ENCODE measurements around the gene ADCY4.
"Not testable (repeated sequence)": the region's sequence is repeated elsewhere in the genome, so short reads cannot be mapped to it uniquely, and the experiment has no call there.

Gene ADCY4

GRCh38 chr14:24366721-24367513 is 32.0 kb upstream of the ADCY4 start:
- DNase-seq = peak; percentile 19

GRCh38 chr14:24366413-24366720 is 31.5 kb upstream of the ADCY4 start:
- DNase-seq = no peak

- peak; percentile 69 for DNase-seq
Observed at GRCh38 chr14:24365600-24366412, 30.9 kb upstream of the ADCY4 start.

GRCh38 chr14:24364841-24365240 is 30.0 kb upstream of the ADCY4 start:
- no peak for DNase-seq

GRCh38 chr14:24363401-24363800 is 28.5 kb upstream of the ADCY4 start:
- DNase-seq = no peak

- DNase-seq = no peak
Observed at GRCh38 chr14:24362241-24362960, 27.5 kb upstream of the ADCY4 start.

GRCh38 chr14:24361326-24361725 is 26.5 kb upstream of the ADCY4 start:
- DNase-seq = no peak

- DNase-seq = no peak
Observed at GRCh38 chr14:24360281-24360680, 25.4 kb upstream of the ADCY4 start.

- no peak for DNase-seq
Observed at GRCh38 chr14:24356208-24356607, 21.3 kb upstream of the ADCY4 start.

GRCh38 chr14:24355009-24355408 is 20.1 kb upstream of the ADCY4 start:
- DNase-seq = no peak

GRCh38 chr14:24354482-24354825 is 19.6 kb upstream of the ADCY4 start:
- DNase-seq = not testable (repeated sequence)

GRCh38 chr14:24353559-24354481 is 18.9 kb upstream of the ADCY4 start:
- no peak for DNase-seq

GRCh38 chr14:24351517-24351916 is 16.6 kb upstream of the ADCY4 start:
- DNase-seq = no peak

GRCh38 chr14:24349742-24350141 is 14.9 kb upstream of the ADCY4 start:
- DNase-seq = no peak

- no peak for DNase-seq
Observed at GRCh38 chr14:24348186-24348585, 13.3 kb upstream of the ADCY4 start.

GRCh38 chr14:24347134-24347533 is 12.3 kb upstream of the ADCY4 start:
- no peak for DNase-seq

- DNase-seq = no peak
Observed at GRCh38 chr14:24343795-24344660, 9.2 kb upstream of the ADCY4 start.

- no peak for DNase-seq
Observed at GRCh38 chr14:24342889-24343288, 8.0 kb upstream of the ADCY4 start.

- no peak for DNase-seq
Observed at GRCh38 chr14:24340606-24341005, 5.7 kb upstream of the ADCY4 start.

GRCh38 chr14:24339284-24340151 is 4.6 kb upstream of the ADCY4 start, which contains the start of gene RIPK3:
Gene RIPK3 (minus strand): TSS chr14:24339991. CDS start chr14:24339826, 165 bp downstream.
- peak; percentile 73 for DNase-seq

GRCh38 chr14:24338843-24339242 is 4.0 kb upstream of the ADCY4 start:
- DNase-seq = no peak

Data from stimulated activated CD4-positive, alpha-beta T cell treated with anti-CD3 and anti-CD28 coated beads, Interleukin-4, amount 100 ng/mL, for 1 hour (primary cell).